Liver (tissue), 3 donors: Measurements from ENCODE around the gene GFM1.

Source experiments
- EGR1 ChIP-seq, 2 donors: IDR thresholded peaks; 2 replicates each; pipeline ENCODE4 v1.6.1; 2016 to 2018; ENCODE audit warnings: antibody characterized with exemption in 2 of 2, low read depth in 2 of 2
- GABPA ChIP-seq, 2 donors: IDR thresholded peaks in 1 of 2; conservative IDR thresholded peaks in 1 of 2; 2 replicates each; pipeline ENCODE4 v1.6.1; 2016; ENCODE audit warnings: antibody characterized with exemption in 2 of 2, mild to moderate bottlenecking in 1 of 2, moderate library complexity in 1 of 2
- HNF4G ChIP-seq: IDR thresholded peaks from 2 replicates; pipeline ENCODE4 v1.6.1; 2016; ENCODE audit warnings: antibody characterized with exemption
- JUND ChIP-seq, 2 donors: IDR thresholded peaks; 2 replicates each; pipeline ENCODE4 v1.6.1; 2016; ENCODE audit warnings: antibody characterized with exemption in 2 of 2
- RAD21 ChIP-seq, 2 donors: IDR thresholded peaks; 2 replicates each; pipeline ENCODE4 v1.6.1; 2016; ENCODE audit warnings: antibody characterized with exemption in 2 of 2, mild to moderate bottlenecking in 2 of 2
- RXRA ChIP-seq, 2 donors: IDR thresholded peaks; 2 replicates each; pipeline ENCODE4 v1.6.1; 2017 to 2018; ENCODE audit warnings: antibody characterized with exemption in 2 of 2, mild to moderate bottlenecking in 1 of 2
- TAF1 ChIP-seq: conservative IDR thresholded peaks from 2 replicates; pipeline ENCODE4 v1.6.1; 2016; ENCODE audit warnings: antibody characterized with exemption, mild to moderate bottlenecking
- YY1 ChIP-seq: IDR thresholded peaks from 2 replicates; pipeline ENCODE4 v1.6.1; 2016; ENCODE audit warnings: antibody characterized with exemption, mild to moderate bottlenecking
- TF ChIP-seq, protein P1 (sequence below): fragments of 150-350 bp; IDR thresholded peaks from 2 replicates; pipeline ENCODE4 v1.5.1; 2017; ENCODE audit warnings: improper control_type of control experiment, low read depth, low read length; ENCODE audit not compliant: missing input control
- TF ChIP-seq, protein P2 (sequence below): IDR thresholded peaks from 2 replicates; pipeline ENCODE4 v1.6.1; 2016; ENCODE audit warnings: antibody characterized with exemption, mild to moderate bottlenecking
- TF ChIP-seq, protein P3 (sequence below): IDR thresholded peaks from 2 replicates; pipeline ENCODE4 v1.6.1; 2016; ENCODE audit warnings: antibody characterized with exemption
- TF ChIP-seq, protein P4 (sequence below): IDR thresholded peaks from 2 replicates; pipeline ENCODE4 v1.6.1; 2016; ENCODE audit warnings: antibody characterized with exemption
- TF ChIP-seq, protein P5 (sequence below): IDR thresholded peaks from 2 replicates; pipeline ENCODE4 v1.6.1; 2016; ENCODE audit warnings: antibody characterized with exemption
- donor health status: healthy.
- donor health status: healthy.

DNA sequence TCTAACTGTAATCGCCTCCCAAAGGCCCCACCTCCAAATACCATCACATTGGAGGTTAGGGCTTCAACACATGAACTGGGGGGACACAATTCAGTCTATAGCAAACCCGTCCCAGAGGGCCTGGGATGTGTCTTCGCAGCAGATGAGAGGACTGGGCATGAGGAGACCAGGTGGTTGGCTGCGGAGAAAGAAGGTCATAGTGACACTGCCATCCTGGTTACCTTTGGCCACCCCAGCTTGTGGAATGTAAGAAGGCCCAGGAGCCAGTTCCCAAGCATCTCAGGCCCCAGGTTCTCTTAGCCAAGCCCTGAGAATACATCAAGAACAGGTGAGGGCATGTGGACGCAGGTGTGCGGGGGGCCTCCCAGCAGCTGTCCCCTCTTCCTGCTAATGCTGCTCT, 94.3 kb downstream of the GFM1 start:
- TF ChIP-seq HNF4G, result no peak
- TF ChIP-seq, protein P1, sequence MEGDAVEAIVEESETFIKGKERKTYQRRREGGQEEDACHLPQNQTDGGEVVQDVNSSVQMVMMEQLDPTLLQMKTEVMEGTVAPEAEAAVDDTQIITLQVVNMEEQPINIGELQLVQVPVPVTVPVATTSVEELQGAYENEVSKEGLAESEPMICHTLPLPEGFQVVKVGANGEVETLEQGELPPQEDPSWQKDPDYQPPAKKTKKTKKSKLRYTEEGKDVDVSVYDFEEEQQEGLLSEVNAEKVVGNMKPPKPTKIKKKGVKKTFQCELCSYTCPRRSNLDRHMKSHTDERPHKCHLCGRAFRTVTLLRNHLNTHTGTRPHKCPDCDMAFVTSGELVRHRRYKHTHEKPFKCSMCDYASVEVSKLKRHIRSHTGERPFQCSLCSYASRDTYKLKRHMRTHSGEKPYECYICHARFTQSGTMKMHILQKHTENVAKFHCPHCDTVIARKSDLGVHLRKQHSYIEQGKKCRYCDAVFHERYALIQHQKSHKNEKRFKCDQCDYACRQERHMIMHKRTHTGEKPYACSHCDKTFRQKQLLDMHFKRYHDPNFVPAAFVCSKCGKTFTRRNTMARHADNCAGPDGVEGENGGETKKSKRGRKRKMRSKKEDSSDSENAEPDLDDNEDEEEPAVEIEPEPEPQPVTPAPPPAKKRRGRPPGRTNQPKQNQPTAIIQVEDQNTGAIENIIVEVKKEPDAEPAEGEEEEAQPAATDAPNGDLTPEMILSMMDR, result no peak
- TF ChIP-seq RAD21 (IDR thresholded peaks at IDR 0.05), result no peak
- TF ChIP-seq YY1, result no peak
- TF ChIP-seq, protein P2, sequence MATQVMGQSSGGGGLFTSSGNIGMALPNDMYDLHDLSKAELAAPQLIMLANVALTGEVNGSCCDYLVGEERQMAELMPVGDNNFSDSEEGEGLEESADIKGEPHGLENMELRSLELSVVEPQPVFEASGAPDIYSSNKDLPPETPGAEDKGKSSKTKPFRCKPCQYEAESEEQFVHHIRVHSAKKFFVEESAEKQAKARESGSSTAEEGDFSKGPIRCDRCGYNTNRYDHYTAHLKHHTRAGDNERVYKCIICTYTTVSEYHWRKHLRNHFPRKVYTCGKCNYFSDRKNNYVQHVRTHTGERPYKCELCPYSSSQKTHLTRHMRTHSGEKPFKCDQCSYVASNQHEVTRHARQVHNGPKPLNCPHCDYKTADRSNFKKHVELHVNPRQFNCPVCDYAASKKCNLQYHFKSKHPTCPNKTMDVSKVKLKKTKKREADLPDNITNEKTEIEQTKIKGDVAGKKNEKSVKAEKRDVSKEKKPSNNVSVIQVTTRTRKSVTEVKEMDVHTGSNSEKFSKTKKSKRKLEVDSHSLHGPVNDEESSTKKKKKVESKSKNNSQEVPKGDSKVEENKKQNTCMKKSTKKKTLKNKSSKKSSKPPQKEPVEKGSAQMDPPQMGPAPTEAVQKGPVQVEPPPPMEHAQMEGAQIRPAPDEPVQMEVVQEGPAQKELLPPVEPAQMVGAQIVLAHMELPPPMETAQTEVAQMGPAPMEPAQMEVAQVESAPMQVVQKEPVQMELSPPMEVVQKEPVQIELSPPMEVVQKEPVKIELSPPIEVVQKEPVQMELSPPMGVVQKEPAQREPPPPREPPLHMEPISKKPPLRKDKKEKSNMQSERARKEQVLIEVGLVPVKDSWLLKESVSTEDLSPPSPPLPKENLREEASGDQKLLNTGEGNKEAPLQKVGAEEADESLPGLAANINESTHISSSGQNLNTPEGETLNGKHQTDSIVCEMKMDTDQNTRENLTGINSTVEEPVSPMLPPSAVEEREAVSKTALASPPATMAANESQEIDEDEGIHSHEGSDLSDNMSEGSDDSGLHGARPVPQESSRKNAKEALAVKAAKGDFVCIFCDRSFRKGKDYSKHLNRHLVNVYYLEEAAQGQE, result no peak
- TF ChIP-seq EGR1 (IDR thresholded peaks at IDR 0.05; ENCODE audit: low read depth in 2 of 2), result no peak
- TF ChIP-seq JUND (IDR thresholded peaks at IDR 0.05), result no peak
- TF ChIP-seq, protein P3, sequence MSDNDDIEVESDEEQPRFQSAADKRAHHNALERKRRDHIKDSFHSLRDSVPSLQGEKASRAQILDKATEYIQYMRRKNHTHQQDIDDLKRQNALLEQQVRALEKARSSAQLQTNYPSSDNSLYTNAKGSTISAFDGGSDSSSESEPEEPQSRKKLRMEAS, result no peak
- TF ChIP-seq TAF1, result no peak
- TF ChIP-seq, protein P4, sequence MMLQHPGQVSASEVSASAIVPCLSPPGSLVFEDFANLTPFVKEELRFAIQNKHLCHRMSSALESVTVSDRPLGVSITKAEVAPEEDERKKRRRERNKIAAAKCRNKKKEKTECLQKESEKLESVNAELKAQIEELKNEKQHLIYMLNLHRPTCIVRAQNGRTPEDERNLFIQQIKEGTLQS, result no peak
- TF ChIP-seq, protein P5, sequence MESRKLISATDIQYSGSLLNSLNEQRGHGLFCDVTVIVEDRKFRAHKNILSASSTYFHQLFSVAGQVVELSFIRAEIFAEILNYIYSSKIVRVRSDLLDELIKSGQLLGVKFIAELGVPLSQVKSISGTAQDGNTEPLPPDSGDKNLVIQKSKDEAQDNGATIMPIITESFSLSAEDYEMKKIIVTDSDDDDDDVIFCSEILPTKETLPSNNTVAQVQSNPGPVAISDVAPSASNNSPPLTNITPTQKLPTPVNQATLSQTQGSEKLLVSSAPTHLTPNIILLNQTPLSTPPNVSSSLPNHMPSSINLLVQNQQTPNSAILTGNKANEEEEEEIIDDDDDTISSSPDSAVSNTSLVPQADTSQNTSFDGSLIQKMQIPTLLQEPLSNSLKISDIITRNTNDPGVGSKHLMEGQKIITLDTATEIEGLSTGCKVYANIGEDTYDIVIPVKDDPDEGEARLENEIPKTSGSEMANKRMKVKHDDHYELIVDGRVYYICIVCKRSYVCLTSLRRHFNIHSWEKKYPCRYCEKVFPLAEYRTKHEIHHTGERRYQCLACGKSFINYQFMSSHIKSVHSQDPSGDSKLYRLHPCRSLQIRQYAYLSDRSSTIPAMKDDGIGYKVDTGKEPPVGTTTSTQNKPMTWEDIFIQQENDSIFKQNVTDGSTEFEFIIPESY, result no peak
- TF ChIP-seq RXRA (IDR thresholded peaks at IDR 0.05), result no peak
- no peak for TF ChIP-seq GABPA (IDR thresholded peaks at IDR 0.05 in 1 of 2, conservative IDR thresholded peaks at IDR 0.05 in 1 of 2)
